Trophoblast cell (in vitro differentiated cells and primary cell): Measurements from ENCODE around the gene CHST11.
A peak's percentile ranks its signal among the peaks of the same experiment; 100 is the strongest.

Source experiments
- DNase-seq, 2 donors: peaks; one replicate each; pipeline ENCODE4 v3.0.0-alpha.2; 2016
- H2AFZ ChIP-seq: 2 replicates; pipeline ENCODE4 v1.6.1; 2013; ENCODE audit warnings: low read length, moderate library complexity, mild to moderate bottlenecking; ENCODE audit not compliant: insufficient read depth, poor library complexity
- H2AK5ac ChIP-seq: 2 replicates; pipeline ENCODE4 v1.6.1; 2013; ENCODE audit warnings: mild to moderate bottlenecking, low read length
- H2BK120ac ChIP-seq: 2 replicates; pipeline ENCODE4 v1.6.1; 2013; ENCODE audit warnings: low read length, mild to moderate bottlenecking, moderate library complexity; ENCODE audit not compliant: insufficient read depth, poor library complexity
- H2BK12ac ChIP-seq: 2 replicates; pipeline ENCODE4 v1.6.1; 2013; ENCODE audit warnings: mild to moderate bottlenecking, low read length, moderate library complexity
- H2BK5ac ChIP-seq: 2 replicates; pipeline ENCODE4 v1.6.1; 2013; ENCODE audit warnings: low read length, low read depth, moderate library complexity, mild to moderate bottlenecking; ENCODE audit not compliant: poor library complexity
- H3K14ac ChIP-seq: 2 replicates; pipeline ENCODE4 v1.6.1; 2013; ENCODE audit warnings: mild to moderate bottlenecking, low read length
- H3K18ac ChIP-seq: 2 replicates; pipeline ENCODE4 v1.6.1; 2013; ENCODE audit warnings: mild to moderate bottlenecking, low read length
- H3K23ac ChIP-seq: 2 replicates; pipeline ENCODE4 v1.6.1; 2013; ENCODE audit warnings: low read length
- H3K27ac ChIP-seq: 2 replicates; pipeline ENCODE4 v1.5.1; 2013; ENCODE audit warnings: low read depth, mild to moderate bottlenecking, inconsistent platforms, low read length, moderate library complexity
- H3K27me3 ChIP-seq: 2 replicates; pipeline ENCODE4 v1.6.1; 2013; ENCODE audit warnings: inconsistent platforms, mild to moderate bottlenecking, low read length, moderate library complexity; ENCODE audit not compliant: insufficient read depth
- H3K36me3 ChIP-seq, 2 experiments: 1 replicate in 1 of 2; 2 replicates in 1 of 2; pipeline ENCODE4 v1.6.1; 2013; ENCODE audit warnings: low read length in 2 of 2, mild to moderate bottlenecking in 2 of 2, moderate library complexity in 1 of 2; ENCODE audit not compliant: insufficient read depth in 2 of 2, control insufficient read depth in 1 of 2
- H3K4ac ChIP-seq: 2 replicates; pipeline ENCODE4 v1.6.1; 2013; ENCODE audit warnings: low read depth, mild to moderate bottlenecking, low read length, moderate library complexity
- H3K4me1 ChIP-seq, 2 experiments: 1 replicate in 1 of 2; 2 replicates in 1 of 2; pipeline ENCODE4 v1.6.1; 2013; ENCODE audit warnings: low read length in 2 of 2, mild to moderate bottlenecking in 2 of 2, moderate library complexity in 1 of 2; ENCODE audit not compliant: insufficient read depth in 2 of 2, control insufficient read depth in 1 of 2
- H3K4me2 ChIP-seq: 2 replicates; pipeline ENCODE4 v1.6.1; 2013; ENCODE audit warnings: inconsistent platforms, mild to moderate bottlenecking, low read length, moderate library complexity
- H3K4me3 ChIP-seq: 2 replicates; pipeline ENCODE4 v1.5.1; 2013; ENCODE audit warnings: mild to moderate bottlenecking, low read depth, low read length, inconsistent platforms
- H3K79me1 ChIP-seq: one replicate; pipeline ENCODE4 v1.6.1; 2013; ENCODE audit warnings: low read length
- H3K79me2 ChIP-seq: 2 replicates; pipeline ENCODE4 v1.6.1; 2013; ENCODE audit warnings: low read length, mild to moderate bottlenecking; ENCODE audit not compliant: control insufficient read depth, insufficient read depth, poor library complexity
- H3K9ac ChIP-seq: 2 replicates; pipeline ENCODE4 v1.6.1; 2013; ENCODE audit warnings: mild to moderate bottlenecking, low read length
- H3K9me3 ChIP-seq: 2 replicates; pipeline ENCODE4 v1.6.1; 2013; ENCODE audit warnings: low read depth, mild to moderate bottlenecking, control low read depth, inconsistent platforms, low read length; ENCODE audit not compliant: insufficient read depth
- H4K12ac ChIP-seq: 2 replicates; pipeline ENCODE4 v1.6.1; 2013; ENCODE audit warnings: low read depth, mild to moderate bottlenecking, low read length, moderate library complexity
- H4K8ac ChIP-seq: 2 replicates; pipeline ENCODE4 v1.6.1; 2013; ENCODE audit warnings: low read depth, mild to moderate bottlenecking, low read length, moderate library complexity
- H4K91ac ChIP-seq: one replicate; pipeline ENCODE4 v1.6.1; 2013; ENCODE audit warnings: low read depth, mild to moderate bottlenecking, low read length, moderate library complexity
- WGBS: extraction: QIAGEN DNeasy Blood & Tissue Kit; methylation state at CpG from one replicate; pipeline ENCODE4 v1.1.7; 2013; ENCODE audit warnings: missing lambda C conversion rate; ENCODE audit not compliant: insufficient read length, insufficient coverage; ENCODE audit errors: extremely low coverage; 5-methylcytosine and 5-hydroxymethylcytosine counted together

Gene CHST11

DNA sequence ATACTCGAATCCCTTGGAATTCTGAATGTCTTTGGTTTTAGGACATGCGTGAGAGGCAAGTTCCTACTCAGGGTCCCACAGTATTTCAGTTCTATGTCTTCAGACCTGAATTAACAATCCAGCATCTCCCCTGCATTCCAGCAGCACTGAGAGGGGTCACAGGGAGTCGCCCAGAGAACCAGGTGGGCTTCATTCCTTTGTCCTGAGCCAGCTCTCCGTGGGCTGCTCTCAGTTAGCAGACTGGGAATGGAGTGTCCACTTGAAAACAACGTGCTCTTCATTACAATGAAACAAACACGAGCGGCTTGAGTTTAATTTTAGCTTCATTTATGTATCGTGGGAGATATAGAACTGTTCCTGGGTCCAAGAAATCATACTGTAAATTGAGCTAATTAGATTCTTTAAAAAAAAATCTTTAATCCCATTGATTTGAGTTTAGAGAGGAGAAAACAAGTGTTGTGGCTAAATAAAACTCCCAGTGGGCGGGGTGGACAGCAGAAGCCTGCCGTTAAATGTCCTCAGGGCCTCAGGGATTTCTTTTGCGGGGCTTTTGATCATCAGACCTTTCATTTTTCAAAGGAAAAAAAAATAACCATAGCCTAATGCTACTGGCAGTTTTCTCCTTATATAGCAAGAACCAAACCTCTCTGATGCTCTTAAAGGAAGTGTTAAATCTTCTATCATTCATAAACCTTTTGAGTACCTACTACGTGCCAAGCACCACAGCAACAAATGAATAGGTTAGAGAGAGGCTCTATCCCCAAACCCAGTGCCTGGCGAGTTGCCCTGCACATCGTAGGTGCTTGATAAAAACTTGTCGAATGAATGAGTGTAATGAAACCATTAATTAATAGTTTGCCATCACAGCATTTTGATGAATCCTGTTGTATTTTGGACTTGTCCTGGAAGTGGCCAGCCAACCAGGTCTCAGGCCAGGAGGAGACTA is 140.4 kb downstream of the CHST11 start:
- Histone ChIP-seq H3K4ac (peak overlapping the region; percentile 82), H3K18ac (peak overlapping the region; percentile 84), H2AFZ (no peak overlapping the region), H3K79me2 (peaks cover 7% of the 10 kb centered on the region), H4K8ac (peak overlapping the region; percentile 74), H3K4me2 (peak overlapping the region; percentile 23), H3K36me3 (no peaks in the 10 kb centered on the region), H3K27me3 (no peaks in the 10 kb centered on the region), H3K4me1 (peaks cover 34 to 37% of the 10 kb centered on the region in 2 experiments), H3K14ac (peak overlapping the region; percentile 64), H3K4me3 (no peak overlapping the region), H2AK5ac (peak overlapping the region; percentile 93), H3K27ac (peak overlapping the region; percentile 67), H4K12ac (no peak overlapping the region), H3K79me1 (peaks cover 23% of the 10 kb centered on the region), H2BK12ac (peak overlapping the region; percentile 95), H3K23ac (no peak overlapping the region), H3K9ac (no peak overlapping the region), H2BK120ac (peak overlapping the region; percentile 93), H3K9me3 (no peaks in the 10 kb centered on the region), H2BK5ac (peak overlapping the region; percentile 87), H4K91ac (peak overlapping the region; percentile 92)
- DNase-seq = peak in 1 of 2 donors; percentile 49
- no CpG with 5 or more reads among the region's 15 CpGs for WGBS

DNA sequence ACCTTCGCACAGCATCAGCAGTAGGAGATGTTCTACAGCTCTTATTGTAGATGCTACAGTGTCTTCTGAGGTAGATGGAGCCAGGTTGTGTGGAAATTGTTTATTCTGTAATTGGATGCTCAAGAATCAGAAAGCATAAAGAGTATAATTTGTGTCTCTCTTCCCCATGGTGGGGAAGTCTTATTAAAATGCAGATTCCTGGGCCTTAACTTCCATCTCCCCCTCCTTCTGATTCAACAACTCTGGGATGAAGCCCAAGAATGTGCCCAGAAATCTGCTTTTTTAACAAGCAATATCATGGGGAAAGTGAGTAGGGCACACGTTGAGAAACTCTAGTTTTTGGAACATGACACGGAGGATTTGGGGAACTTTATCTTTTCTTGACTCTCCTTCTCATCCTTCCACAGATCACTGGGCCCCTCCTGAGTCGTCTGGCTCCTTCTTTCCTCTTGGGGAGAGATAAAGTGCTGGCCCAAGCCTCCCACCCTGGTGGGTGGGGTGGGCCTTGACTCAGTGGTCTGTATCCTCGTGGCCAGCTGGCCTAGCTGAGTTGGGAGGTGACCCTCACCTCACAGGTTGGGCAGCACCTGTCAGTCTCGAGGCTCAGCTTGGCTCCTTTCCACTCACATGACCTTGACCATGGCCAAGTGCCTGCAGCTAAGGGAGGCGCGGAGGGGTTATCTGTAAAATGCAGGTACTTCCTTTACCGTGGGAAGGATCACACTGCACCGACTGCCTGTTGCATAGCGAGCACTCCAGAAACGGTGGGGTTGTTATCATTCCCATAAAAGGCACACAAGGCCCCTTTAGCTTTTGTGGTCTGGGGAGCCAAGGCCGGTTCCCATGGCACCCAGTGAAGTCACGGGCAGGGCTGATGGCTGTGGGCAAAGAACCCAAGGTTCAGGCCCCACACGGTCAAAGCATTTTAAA is 141.9 kb downstream of the CHST11 start:
- Histone ChIP-seq H3K4ac (peak overlapping the region; percentile 29), H4K91ac (peak overlapping the region; percentile 92), H4K8ac (no peak overlapping the region), H3K27me3 (no peaks in the 10 kb centered on the region), H3K9me3 (no peaks in the 10 kb centered on the region), H2AK5ac (peak overlapping the region; percentile 84), H3K9ac (no peak overlapping the region), H3K23ac (no peak overlapping the region), H3K79me1 (peaks cover 23% of the 10 kb centered on the region), H3K27ac (no peak overlapping the region), H2AFZ (no peak overlapping the region), H3K18ac (peak overlapping the region; percentile 66), H3K14ac (peak overlapping the region; percentile 68), H2BK120ac (peak overlapping the region; percentile 86), H3K36me3 (no peaks in the 10 kb centered on the region), H2BK5ac (no peak overlapping the region), H4K12ac (no peak overlapping the region), H3K4me3 (no peak overlapping the region), H3K4me1 (peaks cover 37 to 40% of the 10 kb centered on the region in 2 experiments), H3K4me2 (no peak overlapping the region), H3K79me2 (peaks cover 7% of the 10 kb centered on the region), H2BK12ac (peak overlapping the region; percentile 94)
- WGBS = no CpG with 5 or more reads among the region's 15 CpGs
- no peak for DNase-seq

DNA sequence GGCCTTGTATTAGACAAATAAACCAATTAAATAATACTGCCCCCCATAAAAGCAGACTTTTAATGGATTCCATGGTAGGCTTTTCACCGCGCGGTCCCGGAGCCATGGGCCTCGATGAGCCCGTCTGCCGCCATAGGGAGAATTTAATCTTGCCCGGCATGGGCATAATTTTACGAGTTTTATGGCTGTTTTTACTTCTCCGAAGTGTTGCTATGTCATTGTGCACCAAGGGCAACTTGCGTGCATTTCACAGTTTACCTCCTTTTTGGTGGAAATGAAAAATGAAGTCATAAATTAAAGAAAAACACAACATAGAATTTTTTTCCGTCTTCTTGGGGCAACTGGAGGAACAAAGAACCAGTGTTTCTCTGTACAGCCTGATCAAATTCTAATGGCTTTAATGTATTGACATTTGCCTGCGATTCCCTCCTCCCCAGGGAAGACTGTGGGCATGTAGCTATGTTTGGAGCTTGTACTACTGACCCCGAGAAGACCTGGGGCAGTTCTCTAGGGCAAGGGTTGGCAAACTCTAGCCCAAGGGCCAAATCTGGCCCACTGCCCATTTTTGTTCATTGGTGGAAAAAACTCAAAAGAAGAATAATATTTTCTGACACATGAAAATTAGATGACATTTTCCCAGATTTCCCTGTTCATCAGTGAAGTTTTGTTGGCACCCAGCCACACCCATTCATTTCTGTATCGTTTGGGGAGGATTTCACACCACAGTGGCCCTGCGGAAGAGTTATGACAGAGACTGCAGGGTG is 142.7 kb downstream of the CHST11 start:
- no peak overlapping the region for H3K4ac ChIP-seq
- no peak overlapping the region for H2AFZ ChIP-seq
- H3K18ac ChIP-seq = no peak overlapping the region
- H3K27ac ChIP-seq = no peak overlapping the region
- no peak overlapping the region for H4K12ac ChIP-seq
- H3K36me3 ChIP-seq = no peaks in the 10 kb centered on the region
- no peak overlapping the region for H3K4me2 ChIP-seq
- H3K27me3 ChIP-seq = no peaks in the 10 kb centered on the region
- H3K4me1 ChIP-seq = peaks cover 42 to 43% of the 10 kb centered on the region in 2 experiments
- peak overlapping the region; percentile 70 for H4K91ac ChIP-seq
- H2BK120ac ChIP-seq = no peak overlapping the region
- no peak overlapping the region for H3K14ac ChIP-seq
- peak overlapping the region; percentile 67 for H2BK12ac ChIP-seq
- peaks cover 27% of the 10 kb centered on the region for H3K79me1 ChIP-seq
- H2AK5ac ChIP-seq = no peak overlapping the region
- WGBS = no CpG with 5 or more reads among the region's 16 CpGs
- H3K9me3 ChIP-seq = no peaks in the 10 kb centered on the region
- no peak overlapping the region for H3K9ac ChIP-seq
- H3K79me2 ChIP-seq = peaks cover 7% of the 10 kb centered on the region
- no peak overlapping the region for H2BK5ac ChIP-seq
- no peak overlapping the region for H4K8ac ChIP-seq
- H3K23ac ChIP-seq = no peak overlapping the region
- no peak for DNase-seq
- H3K4me3 ChIP-seq = no peak overlapping the region
